ENCODE data around the gene FBXO7.
"Not testable (repeated sequence)": the region's sequence is repeated elsewhere in the genome, so short reads cannot be mapped to it uniquely, and the experiment has no call there.

The FBXO7 gene

GRCh38 chr22:32469799-32470212 is 4.8 kb upstream of the FBXO7 start:
- peaks cover 11% of the 10 kb centered on the region for H3K27me3 ChIP-seq (ENCODE audit: control insufficient read depth, insufficient read depth, low read length, poor library complexity, severe bottlenecking)
- H3K4me3 ChIP-seq (ENCODE audit: insufficient read depth, low read depth, low read length), result no peak overlapping the region
- H3K9me3 ChIP-seq (ENCODE audit: control insufficient read depth, low read length), result no peaks in the 10 kb centered on the region
- H3K36me3 ChIP-seq (ENCODE audit: control insufficient read depth, insufficient read depth, low read length), result no peaks in the 10 kb centered on the region
- WGBS, 2 experiments, result 79 to 81% methylated on average over 6 of the region's 6 CpGs
- H3K4me1 ChIP-seq (ENCODE audit: control insufficient read depth, insufficient read depth, low read length), result no peaks in the 10 kb centered on the region
- no peak overlapping the region for H3K27ac ChIP-seq (ENCODE audit: insufficient read depth, low read depth, low read length, poor library complexity, severe bottlenecking)

- 49% methylated on average over 6 of the region's 6 CpGs for WGBS, 2 experiments
- Histone ChIP-seq H3K27ac (ENCODE audit: insufficient read depth, low read depth, low read length, poor library complexity, severe bottlenecking) (no peak overlapping the region), H3K4me3 (ENCODE audit: insufficient read depth, low read depth, low read length) (peak overlapping the region; percentile 86), H3K36me3 (ENCODE audit: control insufficient read depth, insufficient read depth, low read length) (no peaks in the 10 kb centered on the region), H3K9me3 (ENCODE audit: control insufficient read depth, low read length) (no peaks in the 10 kb centered on the region), H3K27me3 (ENCODE audit: control insufficient read depth, insufficient read depth, low read length, poor library complexity, severe bottlenecking) (no peaks in the 10 kb centered on the region), H3K4me1 (ENCODE audit: control insufficient read depth, insufficient read depth, low read length) (no peaks in the 10 kb centered on the region)
Measured at GRCh38 chr22:32473388-32473952, 1.1 kb upstream of the FBXO7 start.

- peak overlapping the region; percentile 86 for H3K4me3 ChIP-seq (ENCODE audit: insufficient read depth, low read depth, low read length)
- no peaks in the 10 kb centered on the region for H3K4me1 ChIP-seq (ENCODE audit: control insufficient read depth, insufficient read depth, low read length)
- WGBS, 2 experiments, result 1% methylated on average over 17 of the region's 17 CpGs
- peak overlapping the region; percentile 81 for H3K27ac ChIP-seq (ENCODE audit: insufficient read depth, low read depth, low read length, poor library complexity, severe bottlenecking)
- H3K36me3 ChIP-seq (ENCODE audit: control insufficient read depth, insufficient read depth, low read length), result no peaks in the 10 kb centered on the region
- no peaks in the 10 kb centered on the region for H3K27me3 ChIP-seq (ENCODE audit: control insufficient read depth, insufficient read depth, low read length, poor library complexity, severe bottlenecking)
- no peaks in the 10 kb centered on the region for H3K9me3 ChIP-seq (ENCODE audit: control insufficient read depth, low read length)
Measured at GRCh38 chr22:32475468-32476010, 928 bp downstream of the FBXO7 start.

- no peaks in the 10 kb centered on the region for H3K9me3 ChIP-seq (ENCODE audit: control insufficient read depth, low read length)
- no peak overlapping the region for H3K27ac ChIP-seq (ENCODE audit: insufficient read depth, low read depth, low read length, poor library complexity, severe bottlenecking)
- 41 to 74% methylated on average over 2 to 6 of the region's 8 CpGs for WGBS, 2 experiments
- no peaks in the 10 kb centered on the region for H3K36me3 ChIP-seq (ENCODE audit: control insufficient read depth, insufficient read depth, low read length)
- no peaks in the 10 kb centered on the region for H3K27me3 ChIP-seq (ENCODE audit: control insufficient read depth, insufficient read depth, low read length, poor library complexity, severe bottlenecking)
- H3K4me3 ChIP-seq (ENCODE audit: insufficient read depth, low read depth, low read length), result peak overlapping the region; percentile 86
- H3K4me1 ChIP-seq (ENCODE audit: control insufficient read depth, insufficient read depth, low read length), result no peaks in the 10 kb centered on the region
Measured at GRCh38 chr22:32476281-32477195, 1.9 kb downstream of the FBXO7 start.

- no peaks in the 10 kb centered on the region for H3K27me3 ChIP-seq (ENCODE audit: control insufficient read depth, insufficient read depth, low read length, poor library complexity, severe bottlenecking)
- 97% methylated on average over 4 to 5 of the region's 5 CpGs for WGBS, 2 experiments
- no peak overlapping the region for H3K27ac ChIP-seq (ENCODE audit: insufficient read depth, low read depth, low read length, poor library complexity, severe bottlenecking)
- no peaks in the 10 kb centered on the region for H3K9me3 ChIP-seq (ENCODE audit: control insufficient read depth, low read length)
- H3K4me1 ChIP-seq (ENCODE audit: control insufficient read depth, insufficient read depth, low read length), result no peaks in the 10 kb centered on the region
- no peak overlapping the region for H3K4me3 ChIP-seq (ENCODE audit: insufficient read depth, low read depth, low read length)
- H3K36me3 ChIP-seq (ENCODE audit: control insufficient read depth, insufficient read depth, low read length), result no peaks in the 10 kb centered on the region
Measured at GRCh38 chr22:32477596-32477995, 3.0 kb downstream of the FBXO7 start.

GRCh38 chr22:32478552-32478951 is 3.9 kb downstream of the FBXO7 start:
- not testable (repeated sequence) for H3K4me3 ChIP-seq (ENCODE audit: insufficient read depth, low read depth, low read length); H3K27me3 ChIP-seq (ENCODE audit: control insufficient read depth, insufficient read depth, low read length, poor library complexity, severe bottlenecking); H3K36me3 ChIP-seq (ENCODE audit: control insufficient read depth, insufficient read depth, low read length); H3K9me3 ChIP-seq (ENCODE audit: control insufficient read depth, low read length); H3K4me1 ChIP-seq (ENCODE audit: control insufficient read depth, insufficient read depth, low read length); H3K27ac ChIP-seq (ENCODE audit: insufficient read depth, low read depth, low read length, poor library complexity, severe bottlenecking)
- 94 to 96% methylated on average over 2 of the region's 2 CpGs for WGBS, 2 experiments

GRCh38 chr22:32478994-32479393 is 4.4 kb downstream of the FBXO7 start:
- Histone ChIP-seq H3K27me3 (ENCODE audit: control insufficient read depth, insufficient read depth, low read length, poor library complexity, severe bottlenecking) (no peaks in the 10 kb centered on the region), H3K4me3 (ENCODE audit: insufficient read depth, low read depth, low read length) (no peak overlapping the region), H3K9me3 (ENCODE audit: control insufficient read depth, low read length) (no peaks in the 10 kb centered on the region), H3K27ac (ENCODE audit: insufficient read depth, low read depth, low read length, poor library complexity, severe bottlenecking) (no peak overlapping the region), H3K36me3 (ENCODE audit: control insufficient read depth, insufficient read depth, low read length) (no peaks in the 10 kb centered on the region), H3K4me1 (ENCODE audit: control insufficient read depth, insufficient read depth, low read length) (no peaks in the 10 kb centered on the region)
- WGBS, 2 experiments, result 89 to 100% methylated on average over 1 to 2 of the region's 3 CpGs

GRCh38 chr22:32480238-32480637 is 5.6 kb downstream of the FBXO7 start:
- WGBS, 2 experiments, result 91% methylated on average over 1 of the region's 1 CpG
- Histone ChIP-seq H3K36me3 (ENCODE audit: control insufficient read depth, insufficient read depth, low read length) (peaks cover 4% of the 10 kb centered on the region), H3K4me1 (ENCODE audit: control insufficient read depth, insufficient read depth, low read length) (no peaks in the 10 kb centered on the region), H3K27ac (ENCODE audit: insufficient read depth, low read depth, low read length, poor library complexity, severe bottlenecking) (no peak overlapping the region), H3K27me3 (ENCODE audit: control insufficient read depth, insufficient read depth, low read length, poor library complexity, severe bottlenecking) (no peaks in the 10 kb centered on the region), H3K9me3 (ENCODE audit: control insufficient read depth, low read length) (no peaks in the 10 kb centered on the region), H3K4me3 (ENCODE audit: insufficient read depth, low read depth, low read length) (no peak overlapping the region)

GRCh38 chr22:32482708-32483107 is 8.1 kb downstream of the FBXO7 start:
- Histone ChIP-seq H3K36me3 (ENCODE audit: control insufficient read depth, insufficient read depth, low read length) (peaks cover 7% of the 10 kb centered on the region), H3K27me3 (ENCODE audit: control insufficient read depth, insufficient read depth, low read length, poor library complexity, severe bottlenecking) (no peaks in the 10 kb centered on the region), H3K4me3 (ENCODE audit: insufficient read depth, low read depth, low read length) (no peak overlapping the region), H3K4me1 (ENCODE audit: control insufficient read depth, insufficient read depth, low read length) (no peaks in the 10 kb centered on the region), H3K27ac (ENCODE audit: insufficient read depth, low read depth, low read length, poor library complexity, severe bottlenecking) (no peak overlapping the region), H3K9me3 (ENCODE audit: control insufficient read depth, low read length) (no peaks in the 10 kb centered on the region)
- WGBS, 2 experiments, result 84 to 95% methylated on average over 1 of the region's 1 CpG

- H3K27ac ChIP-seq (ENCODE audit: insufficient read depth, low read depth, low read length, poor library complexity, severe bottlenecking), result no peak overlapping the region
- 92 to 98% methylated on average over 2 of the region's 3 CpGs for WGBS, 2 experiments
- no peaks in the 10 kb centered on the region for H3K27me3 ChIP-seq (ENCODE audit: control insufficient read depth, insufficient read depth, low read length, poor library complexity, severe bottlenecking)
- H3K9me3 ChIP-seq (ENCODE audit: control insufficient read depth, low read length), result no peaks in the 10 kb centered on the region
- H3K4me3 ChIP-seq (ENCODE audit: insufficient read depth, low read depth, low read length), result no peak overlapping the region
- H3K36me3 ChIP-seq (ENCODE audit: control insufficient read depth, insufficient read depth, low read length), result peaks cover 7% of the 10 kb centered on the region
- H3K4me1 ChIP-seq (ENCODE audit: control insufficient read depth, insufficient read depth, low read length), result no peaks in the 10 kb centered on the region
Measured at GRCh38 chr22:32486656-32487390, 12.2 kb downstream of the FBXO7 start.
